ENCODE measurements around the gene ARHGEF28. TPM values are rescaled to one million over a fixed set of nuclear protein-coding genes. Genes with fewer than 3 reads are reported as not detected.

The ARHGEF28 gene
- total and polyA plus RNA-seq, 2 experiments from 2014 or later: 3.5 to 11.2 TPM

- Histone ChIP-seq H3K9me3 (ENCODE audit: low read depth) (no peaks in the 10 kb centered on the region), H3K27me3 (no peaks in the 10 kb centered on the region), H3K79me2 (no peaks in the 10 kb centered on the region), H4K20me1 (ENCODE audit: insufficient read depth, poor library complexity, severe bottlenecking) (no peaks in the 10 kb centered on the region), H3K4me2 (no peak overlapping the region), H3K9me2 (replicated peaks; ENCODE audit: insufficient read depth) (no peaks in the 10 kb centered on the region), H2AFZ (no peak overlapping the region), H3K4me3 (no peak overlapping the region), H3K4me1 (ENCODE audit: insufficient read depth) (no peaks in the 10 kb centered on the region), H3K36me3 (replicated peaks; ENCODE audit: insufficient read depth, low read depth) (no peaks in the 10 kb centered on the region), H3K27ac (no peak overlapping the region)
- TF ChIP-seq CTCF (IDR thresholded peaks at IDR 0.05; ENCODE audit: poor library complexity): no peak
- no peak for TF ChIP-seq EZH2 (IDR thresholded peaks at IDR 0.05; ENCODE audit: borderline replicate concordance)
- no peak for TF ChIP-seq EZH2phosphoT487 (IDR thresholded peaks at IDR 0.05; ENCODE audit: low read depth, severe bottlenecking, unreplicated experiment)
- WGBS (ENCODE audit: low lambda C conversion rate, missing lambda C conversion rate): 100% methylated on average over 1 of the region's 1 CpG
- no peak for DNase-seq (ENCODE audit: low spot score)
These were observed 318.6 kb downstream of the ARHGEF28 start for GRCh38 chr5:73944581-73944980.

- no peaks in the 10 kb centered on the region for H4K20me1 ChIP-seq (ENCODE audit: insufficient read depth, poor library complexity, severe bottlenecking)
- no peak overlapping the region for H3K4me3 ChIP-seq
- no peaks in the 10 kb centered on the region for H3K9me3 ChIP-seq (ENCODE audit: low read depth)
- TF ChIP-seq EZH2 (IDR thresholded peaks at IDR 0.05; ENCODE audit: borderline replicate concordance) (no peak), CTCF (IDR thresholded peaks at IDR 0.05; ENCODE audit: poor library complexity) (peak; percentile 4), EZH2phosphoT487 (IDR thresholded peaks at IDR 0.05; ENCODE audit: low read depth, severe bottlenecking, unreplicated experiment) (no peak)
- no peak overlapping the region for H3K4me2 ChIP-seq
- H3K27ac ChIP-seq: no peak overlapping the region
- H3K4me1 ChIP-seq (ENCODE audit: insufficient read depth): no peaks in the 10 kb centered on the region
- no peak for DNase-seq (ENCODE audit: low spot score)
- WGBS (ENCODE audit: low lambda C conversion rate, missing lambda C conversion rate): 89% methylated on average over 7 of the region's 7 CpGs
- no peaks in the 10 kb centered on the region for H3K79me2 ChIP-seq
- no peaks in the 10 kb centered on the region for H3K36me3 ChIP-seq (replicated peaks; ENCODE audit: insufficient read depth, low read depth)
- no peak overlapping the region for H2AFZ ChIP-seq
- H3K27me3 ChIP-seq: no peaks in the 10 kb centered on the region
- H3K9me2 ChIP-seq (replicated peaks; ENCODE audit: insufficient read depth): no peaks in the 10 kb centered on the region
These were observed 319.5 kb downstream of the ARHGEF28 start for GRCh38 chr5:73945505-73945904.

DNA sequence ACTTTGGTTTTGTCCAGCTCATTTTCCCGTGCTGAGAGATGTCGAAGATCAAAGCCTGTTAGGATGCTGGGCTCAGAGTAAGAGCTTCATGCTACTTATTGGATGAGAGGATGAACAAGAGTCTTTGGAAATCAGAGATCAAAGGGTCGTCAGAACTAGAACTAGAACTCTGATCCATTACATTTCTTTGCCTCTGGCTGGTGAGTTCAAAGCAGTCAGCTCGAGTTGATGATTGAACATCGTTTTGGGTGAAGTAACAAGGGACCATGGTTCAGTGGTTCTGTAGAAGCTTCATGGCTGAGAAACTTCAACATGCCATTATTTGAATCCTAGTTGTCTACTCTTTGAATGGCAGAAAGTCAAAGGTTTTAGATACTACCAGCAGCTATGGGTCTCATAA, 320.3 kb downstream of the ARHGEF28 start:
- no peak for TF ChIP-seq EZH2phosphoT487 (IDR thresholded peaks at IDR 0.05; ENCODE audit: low read depth, severe bottlenecking, unreplicated experiment)
- TF ChIP-seq EZH2 (IDR thresholded peaks at IDR 0.05; ENCODE audit: borderline replicate concordance): no peak
- TF ChIP-seq CTCF (IDR thresholded peaks at IDR 0.05; ENCODE audit: poor library complexity): no peak

More for the DNA sequence above, 320.3 kb downstream of the ARHGEF28 start:
- Histone ChIP-seq H4K20me1 (ENCODE audit: insufficient read depth, poor library complexity, severe bottlenecking) (no peaks in the 10 kb centered on the region), H3K4me3 (no peak overlapping the region), H3K27me3 (no peaks in the 10 kb centered on the region), H3K27ac (no peak overlapping the region), H2AFZ (no peak overlapping the region), H3K4me2 (no peak overlapping the region), H3K36me3 (replicated peaks; ENCODE audit: insufficient read depth, low read depth) (no peaks in the 10 kb centered on the region), H3K79me2 (no peaks in the 10 kb centered on the region), H3K9me2 (replicated peaks; ENCODE audit: insufficient read depth) (no peaks in the 10 kb centered on the region), H3K9me3 (ENCODE audit: low read depth) (no peaks in the 10 kb centered on the region), H3K4me1 (ENCODE audit: insufficient read depth) (no peaks in the 10 kb centered on the region)
- WGBS (ENCODE audit: low lambda C conversion rate, missing lambda C conversion rate): 77% methylated on average over 5 of the region's 5 CpGs
- DNase-seq (ENCODE audit: low spot score): no peak
